Liver (tissue), 9 donors: ENCODE data around the gene RNF181. TPM values are rescaled to one million over a fixed set of nuclear protein-coding genes. Genes with fewer than 3 reads are reported as not detected.
"Not testable (repeated sequence)": the region's sequence is repeated elsewhere in the genome, so short reads cannot be mapped to it uniquely, and the experiment has no call there.

Source experiments
- DNase-seq: peaks from one replicate; pipeline ENCODE4 v3.0.0-alpha.2; 2017; ENCODE audit warnings: low spot score
- H3K27ac ChIP-seq, 2 donors: one replicate each; pipeline ENCODE4 v1.7.0; 2013; ENCODE audit warnings: inconsistent platforms in 2 of 2, low read length in 2 of 2, control low read depth in 1 of 2, low read depth in 1 of 2, mild to moderate bottlenecking in 1 of 2
- H3K27me3 ChIP-seq, 4 donors: one replicate each; pipeline versions ENCODE4 v1.6.1 to v1.7.0; 2013; ENCODE audit warnings: low read length in 3 of 4, inconsistent platforms in 1 of 4, mild to moderate bottlenecking in 1 of 4, moderate library complexity in 1 of 4; ENCODE audit not compliant: control insufficient read depth in 4 of 4, insufficient read depth in 4 of 4
- H3K36me3 ChIP-seq, 4 donors: one replicate each; pipeline versions ENCODE4 v1.6.1 to v1.7.0; 2013; ENCODE audit warnings: low read length in 3 of 4, mild to moderate bottlenecking in 3 of 4, low read depth in 1 of 4, moderate library complexity in 1 of 4; ENCODE audit not compliant: control insufficient read depth in 4 of 4, insufficient read depth in 3 of 4
- H3K4me1 ChIP-seq, 4 donors: one replicate each; pipeline versions ENCODE4 v1.6.1 to v1.7.0; 2013; ENCODE audit warnings: low read length in 3 of 4, mild to moderate bottlenecking in 3 of 4, moderate library complexity in 1 of 4; ENCODE audit not compliant: control insufficient read depth in 4 of 4, insufficient read depth in 4 of 4
- H3K4me3 ChIP-seq, 3 donors: one replicate each; pipeline versions ENCODE4 v1.6.1 to v1.7.0; 2013; ENCODE audit warnings: low read length in 3 of 3, control low read depth in 1 of 3, low read depth in 1 of 3, mild to moderate bottlenecking in 1 of 3
- H3K9ac ChIP-seq, 2 donors: one replicate each; pipeline ENCODE4 v1.7.0; 2013; ENCODE audit warnings: low read length in 2 of 2, mild to moderate bottlenecking in 2 of 2, moderate library complexity in 2 of 2, control low read depth in 1 of 2, low read depth in 1 of 2
- H3K9me3 ChIP-seq, 4 donors: one replicate each; pipeline versions ENCODE4 v1.6.1 to v1.7.0; 2013; ENCODE audit warnings: low read length in 3 of 4; ENCODE audit not compliant: control insufficient read depth in 4 of 4
- CTCF ChIP-seq: fragments of 150-350 bp; IDR thresholded peaks from 2 replicates; pipeline ENCODE4 v1.5.1; 2017; ENCODE audit warnings: improper control_type of control experiment, low read depth, low read length; ENCODE audit not compliant: missing input control
- EGR1 ChIP-seq, 2 donors: IDR thresholded peaks; 2 replicates each; pipeline ENCODE4 v1.6.1; 2016 to 2018; ENCODE audit warnings: antibody characterized with exemption in 2 of 2, low read depth in 2 of 2
- FOXA1 ChIP-seq: IDR thresholded peaks from 2 replicates; pipeline ENCODE4 v1.6.1; 2016; ENCODE audit warnings: antibody characterized with exemption
- HNF4G ChIP-seq: IDR thresholded peaks from 2 replicates; pipeline ENCODE4 v1.6.1; 2016; ENCODE audit warnings: antibody characterized with exemption
- NR2F2 ChIP-seq: IDR thresholded peaks from 2 replicates; pipeline ENCODE4 v1.6.1; 2016; ENCODE audit warnings: antibody characterized with exemption
- SP1 ChIP-seq: IDR thresholded peaks from 2 replicates; pipeline ENCODE4 v1.6.1; 2018; ENCODE audit warnings: antibody characterized with exemption, mild to moderate bottlenecking
- TAF1 ChIP-seq: conservative IDR thresholded peaks from 2 replicates; pipeline ENCODE4 v1.6.1; 2016; ENCODE audit warnings: antibody characterized with exemption, mild to moderate bottlenecking
- ZBTB33 ChIP-seq: IDR thresholded peaks from 2 replicates; pipeline ENCODE4 v1.6.1; 2016; ENCODE audit warnings: antibody characterized with exemption
- WGBS: extraction: QIAGEN DNeasy Blood & Tissue Kit; methylation state at CpG from one replicate; pipeline ENCODE4 v1.1.7; 2013; 5-methylcytosine and 5-hydroxymethylcytosine counted together
- polyA plus RNA-seq, 2 donors: library from polyadenylated mRNA; stranded (reverse) in 1 of 2; unstranded in 1 of 2; fragments of 200-250 nt in 1 of 2; fragments of >200 nt in 1 of 2; fragmentation: Nextera tagmentation in 1 of 2; extraction: Ambion mirVana in 1 of 2; gene quantifications; one replicate each; pipeline versions ENCODE4 v1.2.1 to v1.2.3, GENCODE V29; 2013 to 2015
- total RNA-seq, 2 donors: library from RNA; depleted of rRNA; stranded (reverse); fragments of >200 nt; gene quantifications; one replicate each; pipeline ENCODE4 v1.2.3, GENCODE V29; 2014
- TF ChIP-seq, protein P1 (sequence below): IDR thresholded peaks from 2 replicates; pipeline ENCODE4 v1.6.1; 2016; ENCODE audit warnings: antibody characterized with exemption
- TF ChIP-seq, protein P2 (sequence below): IDR thresholded peaks from 2 replicates; pipeline ENCODE4 v1.6.1; 2016; ENCODE audit warnings: antibody characterized with exemption, mild to moderate bottlenecking
- donor health status: healthy.
- donor health status: healthy.
- donor health status: healthy.
- donor health status: healthy.
- donor health status: healthy.

RNF181 gene
- total and polyA plus RNA-seq, 4 donors = 101 to 195 (median 114) TPM

GRCh38 chr2:85617723-85618122 lies 22.2 kb downstream of the RNF181 start:
- DNase-seq, H3K27ac ChIP-seq, H3K4me3 ChIP-seq, H3K9me3 ChIP-seq, H3K27me3 ChIP-seq, H3K9ac ChIP-seq: not testable (repeated sequence)
- Histone ChIP-seq H3K4me1 (peaks cover 0 to 15% (median 11%) of the 10 kb centered on the region in 4 donors), H3K36me3 (peaks cover 7 to 22% (median 17%) of the 10 kb centered on the region in 4 donors)
- 91% methylated on average over 5 of the region's 5 CpGs for WGBS

GRCh38 chr2:85619617-85620016 lies 24.1 kb downstream of the RNF181 start:
- DNase-seq = no peak
- H3K9ac ChIP-seq = no peak overlapping the region
- no peak overlapping the region for H3K27ac ChIP-seq
- TF ChIP-seq ZBTB33 (no peak), EGR1 (IDR thresholded peaks at IDR 0.05; ENCODE audit: low read depth in 2 of 2) (no peak), FOXA1 (no peak), CTCF (no peak), HNF4G (no peak), TAF1 (no peak)
- TF ChIP-seq, protein P1, sequence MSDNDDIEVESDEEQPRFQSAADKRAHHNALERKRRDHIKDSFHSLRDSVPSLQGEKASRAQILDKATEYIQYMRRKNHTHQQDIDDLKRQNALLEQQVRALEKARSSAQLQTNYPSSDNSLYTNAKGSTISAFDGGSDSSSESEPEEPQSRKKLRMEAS = no peak
- TF ChIP-seq, protein P2, sequence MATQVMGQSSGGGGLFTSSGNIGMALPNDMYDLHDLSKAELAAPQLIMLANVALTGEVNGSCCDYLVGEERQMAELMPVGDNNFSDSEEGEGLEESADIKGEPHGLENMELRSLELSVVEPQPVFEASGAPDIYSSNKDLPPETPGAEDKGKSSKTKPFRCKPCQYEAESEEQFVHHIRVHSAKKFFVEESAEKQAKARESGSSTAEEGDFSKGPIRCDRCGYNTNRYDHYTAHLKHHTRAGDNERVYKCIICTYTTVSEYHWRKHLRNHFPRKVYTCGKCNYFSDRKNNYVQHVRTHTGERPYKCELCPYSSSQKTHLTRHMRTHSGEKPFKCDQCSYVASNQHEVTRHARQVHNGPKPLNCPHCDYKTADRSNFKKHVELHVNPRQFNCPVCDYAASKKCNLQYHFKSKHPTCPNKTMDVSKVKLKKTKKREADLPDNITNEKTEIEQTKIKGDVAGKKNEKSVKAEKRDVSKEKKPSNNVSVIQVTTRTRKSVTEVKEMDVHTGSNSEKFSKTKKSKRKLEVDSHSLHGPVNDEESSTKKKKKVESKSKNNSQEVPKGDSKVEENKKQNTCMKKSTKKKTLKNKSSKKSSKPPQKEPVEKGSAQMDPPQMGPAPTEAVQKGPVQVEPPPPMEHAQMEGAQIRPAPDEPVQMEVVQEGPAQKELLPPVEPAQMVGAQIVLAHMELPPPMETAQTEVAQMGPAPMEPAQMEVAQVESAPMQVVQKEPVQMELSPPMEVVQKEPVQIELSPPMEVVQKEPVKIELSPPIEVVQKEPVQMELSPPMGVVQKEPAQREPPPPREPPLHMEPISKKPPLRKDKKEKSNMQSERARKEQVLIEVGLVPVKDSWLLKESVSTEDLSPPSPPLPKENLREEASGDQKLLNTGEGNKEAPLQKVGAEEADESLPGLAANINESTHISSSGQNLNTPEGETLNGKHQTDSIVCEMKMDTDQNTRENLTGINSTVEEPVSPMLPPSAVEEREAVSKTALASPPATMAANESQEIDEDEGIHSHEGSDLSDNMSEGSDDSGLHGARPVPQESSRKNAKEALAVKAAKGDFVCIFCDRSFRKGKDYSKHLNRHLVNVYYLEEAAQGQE = no peak
- no peak overlapping the region for H3K4me3 ChIP-seq
- no peaks in the 10 kb centered on the region for H3K9me3 ChIP-seq
- no peaks in the 10 kb centered on the region for H3K27me3 ChIP-seq
- WGBS = 97% methylated on average over 6 of the region's 6 CpGs
- peaks cover 0 to 15% (median 11%) of the 10 kb centered on the region in 4 donors for H3K4me1 ChIP-seq
- peaks cover 8 to 39% (median 31%) of the 10 kb centered on the region in 4 donors for H3K36me3 ChIP-seq

- WGBS = 82% methylated on average over 1 of the region's 1 CpG
- no peak for TF ChIP-seq SP1
- TF ChIP-seq NR2F2 = no peak
- TF ChIP-seq, protein P2 = no peak
- TF ChIP-seq TAF1 = no peak
- no peak for TF ChIP-seq ZBTB33
- TF ChIP-seq CTCF = no peak
Measured at GRCh38 chr2:85621338-85621737, 25.8 kb downstream of the RNF181 start.

More at GRCh38 chr2:85621338-85621737, 25.8 kb downstream of the RNF181 start:
- H3K36me3 ChIP-seq = peaks cover 17 to 51% (median 39%) of the 10 kb centered on the region in 4 donors
- H3K9ac ChIP-seq = no peak overlapping the region
- DNase-seq = no peak
- no peak overlapping the region for H3K4me3 ChIP-seq
- H3K27ac ChIP-seq = no peak overlapping the region
- no peaks in the 10 kb centered on the region for H3K9me3 ChIP-seq
- H3K4me1 ChIP-seq = peaks cover 0 to 12% (median 11%) of the 10 kb centered on the region in 4 donors
- H3K27me3 ChIP-seq = no peaks in the 10 kb centered on the region
